Dedifferentiated amniotic fluid mesenchymal stem cell (primary cell): ENCODE results near the gene FIZ1.

Experiments used
- DNase-seq: peaks from one replicate; pipeline ENCODE4 v3.0.0-alpha.2; 2016; ENCODE audit errors: extremely low spot score

The FIZ1 gene

DNA sequence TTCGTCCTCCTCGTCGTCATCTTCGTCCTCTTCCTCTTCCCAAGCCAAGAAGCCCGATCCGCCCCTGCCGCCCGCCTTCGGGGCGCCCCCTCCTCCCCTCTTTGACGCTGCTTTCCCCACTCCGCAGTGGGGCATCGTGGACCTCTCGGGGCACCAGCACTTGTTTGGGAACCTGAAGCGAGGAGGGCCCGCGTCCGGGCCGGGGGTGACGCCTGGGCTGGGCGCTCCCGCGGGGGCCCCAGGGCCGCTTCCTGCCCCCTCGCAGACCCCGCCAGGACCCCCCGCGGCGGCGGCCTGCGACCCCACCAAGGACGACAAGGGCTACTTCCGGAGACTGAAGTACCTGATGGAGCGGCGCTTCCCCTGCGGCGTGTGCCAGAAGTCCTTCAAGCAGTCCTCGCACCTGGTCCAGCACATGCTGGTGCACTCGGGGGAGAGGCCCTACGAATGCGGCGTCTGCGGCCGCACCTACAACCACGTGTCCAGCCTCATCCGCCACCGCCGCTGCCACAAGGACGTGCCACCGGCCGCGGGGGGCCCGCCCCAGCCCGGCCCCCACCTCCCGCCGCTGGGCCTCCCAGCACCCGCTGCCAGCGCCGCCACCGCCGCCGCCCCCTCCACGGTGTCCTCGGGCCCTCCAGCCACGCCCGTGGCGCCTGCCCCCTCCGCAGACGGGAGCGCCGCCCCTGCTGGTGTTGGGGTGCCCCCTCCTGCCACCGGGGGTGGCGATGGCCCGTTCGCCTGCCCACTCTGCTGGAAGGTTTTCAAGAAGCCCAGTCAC lies 14.8 kb upstream of the FIZ1 start:
- DNase-seq: no peak

DNA sequence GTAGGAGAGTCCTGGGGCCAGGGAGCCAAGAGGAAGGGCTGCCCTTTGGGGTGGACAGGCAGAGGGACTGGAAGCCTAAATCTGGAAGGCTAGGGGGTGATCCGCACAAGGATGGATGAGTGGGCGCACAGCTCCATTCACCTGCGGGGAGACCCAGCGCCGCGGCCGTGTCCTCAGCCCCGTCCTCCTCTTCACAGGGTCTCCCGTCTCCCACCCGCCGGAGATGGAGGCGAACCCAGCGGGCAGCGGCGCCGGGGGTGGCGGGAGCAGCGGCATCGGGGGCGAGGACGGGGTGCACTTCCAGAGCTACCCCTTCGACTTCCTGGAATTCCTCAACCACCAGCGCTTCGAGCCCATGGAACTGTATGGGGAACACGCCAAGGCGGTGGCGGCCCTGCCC lies 14.1 kb upstream of the FIZ1 start:
- no peak for DNase-seq

DNA sequence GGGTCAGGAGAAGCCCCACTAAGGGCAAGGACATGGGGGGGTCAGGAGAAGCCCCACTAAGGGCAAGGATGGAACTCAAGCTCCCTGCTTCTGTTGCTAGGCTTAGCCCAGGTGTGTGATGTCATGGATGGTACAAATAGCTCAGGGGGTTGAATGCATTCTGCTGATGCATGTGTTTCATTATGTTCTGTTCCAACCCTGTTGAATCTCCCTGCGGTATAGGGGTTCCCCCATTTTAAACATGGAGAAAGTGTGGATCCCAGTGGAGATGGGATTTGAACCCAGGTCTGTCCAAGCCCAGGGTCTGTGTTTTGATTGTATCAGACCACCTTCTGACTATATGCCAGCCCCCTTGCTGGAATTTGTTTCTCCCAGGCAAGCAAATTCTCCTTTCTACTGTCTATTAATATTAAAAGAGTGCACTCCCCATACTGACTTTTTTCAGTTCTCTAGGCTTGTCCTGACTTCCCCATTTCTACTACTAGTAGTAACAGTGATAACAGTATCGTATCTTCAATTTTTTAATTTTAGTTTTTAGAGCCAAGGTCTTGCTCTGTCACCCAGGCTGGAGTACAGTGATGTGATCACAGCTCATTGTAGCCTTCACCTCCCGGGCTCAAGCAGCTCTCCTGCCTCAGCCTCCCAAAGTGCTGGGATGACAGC lies 12.8 kb upstream of the FIZ1 start:
- DNase-seq: no peak

DNA sequence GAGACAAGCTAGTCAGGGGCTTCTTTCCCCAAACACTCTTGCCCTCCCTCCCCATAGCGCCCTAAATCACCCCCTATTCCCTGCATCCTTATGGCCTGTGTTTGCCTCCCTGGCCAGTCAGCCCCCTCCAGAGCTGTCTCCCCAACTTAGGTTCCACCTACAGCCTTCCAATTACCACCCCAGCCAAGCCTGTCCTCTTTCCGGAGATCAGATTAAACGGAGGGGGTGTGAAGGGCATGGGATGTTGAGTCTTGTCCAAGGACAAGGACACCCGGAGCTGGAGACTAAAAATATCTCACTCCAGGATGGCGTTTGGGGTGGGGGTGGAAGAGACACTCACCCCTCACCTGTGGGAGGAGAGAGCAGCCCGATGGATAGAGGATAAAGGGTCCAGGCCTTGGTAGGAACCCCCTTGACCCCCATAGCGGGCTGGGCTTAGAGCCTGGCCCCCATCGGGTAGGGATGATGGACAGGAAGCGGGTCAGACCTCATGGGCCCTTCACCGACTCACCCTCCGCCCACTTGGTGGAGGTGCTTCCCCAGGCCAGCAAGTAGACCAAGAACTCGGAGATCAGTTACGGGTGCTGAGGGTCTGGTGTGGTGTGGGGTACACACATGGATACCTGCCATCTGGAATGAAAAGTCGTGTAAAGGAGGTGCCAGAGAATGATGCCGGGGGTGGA lies 12.1 kb upstream of the FIZ1 start:
- no peak for DNase-seq

DNA sequence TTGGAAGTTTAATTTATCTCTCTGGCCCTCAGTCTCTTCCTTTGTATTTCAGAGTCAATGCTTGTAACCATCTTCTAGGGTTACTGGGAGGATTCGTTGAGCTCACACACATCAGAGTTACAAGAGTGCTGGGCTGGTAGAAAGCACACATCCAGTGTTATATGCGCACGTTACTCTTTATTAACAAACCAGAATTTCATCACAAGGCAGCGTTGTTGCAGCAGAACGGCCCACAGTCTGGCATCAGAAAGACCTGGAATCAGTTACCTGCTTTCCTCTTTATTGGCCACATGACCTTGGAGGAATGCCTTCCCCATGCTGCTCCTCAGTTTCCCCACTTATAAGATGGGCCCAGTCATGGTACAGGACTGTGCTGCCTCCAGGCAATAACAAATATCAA lies 10.0 kb upstream of the FIZ1 start:
- DNase-seq: no peak

DNA sequence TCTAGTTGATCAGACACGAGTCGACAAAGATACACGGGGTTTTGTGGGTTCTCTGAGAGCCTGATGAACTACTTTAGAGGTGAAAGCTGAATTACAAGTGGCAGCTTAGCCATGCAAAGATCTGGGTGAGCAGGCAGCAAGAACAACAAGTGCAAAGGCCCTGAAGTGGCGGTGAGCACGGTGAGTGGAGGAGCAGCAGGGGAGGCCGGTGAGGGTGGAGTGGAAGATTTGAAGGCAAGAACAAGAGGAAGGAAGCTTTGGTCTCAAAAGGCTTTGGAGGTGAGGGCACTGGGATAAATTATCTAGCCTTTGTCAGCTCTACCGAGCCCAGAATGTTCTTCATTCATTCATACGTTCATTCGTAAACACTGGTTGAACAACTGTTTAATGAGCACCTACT lies 7.5 kb upstream of the FIZ1 start:
- no peak for DNase-seq

DNA sequence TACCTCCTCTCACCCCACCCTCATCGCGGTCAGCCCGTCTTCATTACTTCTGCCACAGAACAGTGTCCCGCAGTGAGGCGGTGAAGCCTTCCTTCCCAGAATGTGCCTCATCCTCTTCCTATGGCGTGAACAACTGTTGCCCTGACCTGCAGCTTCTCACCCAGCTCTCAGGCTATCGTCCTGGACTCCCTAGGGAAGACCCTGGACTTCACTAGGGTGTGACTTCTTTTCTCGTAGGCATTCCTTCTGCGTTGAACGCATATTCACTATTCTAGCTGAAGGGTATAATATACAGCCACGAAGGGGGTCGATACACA lies 7.1 kb upstream of the FIZ1 start:
- no peak for DNase-seq

DNA sequence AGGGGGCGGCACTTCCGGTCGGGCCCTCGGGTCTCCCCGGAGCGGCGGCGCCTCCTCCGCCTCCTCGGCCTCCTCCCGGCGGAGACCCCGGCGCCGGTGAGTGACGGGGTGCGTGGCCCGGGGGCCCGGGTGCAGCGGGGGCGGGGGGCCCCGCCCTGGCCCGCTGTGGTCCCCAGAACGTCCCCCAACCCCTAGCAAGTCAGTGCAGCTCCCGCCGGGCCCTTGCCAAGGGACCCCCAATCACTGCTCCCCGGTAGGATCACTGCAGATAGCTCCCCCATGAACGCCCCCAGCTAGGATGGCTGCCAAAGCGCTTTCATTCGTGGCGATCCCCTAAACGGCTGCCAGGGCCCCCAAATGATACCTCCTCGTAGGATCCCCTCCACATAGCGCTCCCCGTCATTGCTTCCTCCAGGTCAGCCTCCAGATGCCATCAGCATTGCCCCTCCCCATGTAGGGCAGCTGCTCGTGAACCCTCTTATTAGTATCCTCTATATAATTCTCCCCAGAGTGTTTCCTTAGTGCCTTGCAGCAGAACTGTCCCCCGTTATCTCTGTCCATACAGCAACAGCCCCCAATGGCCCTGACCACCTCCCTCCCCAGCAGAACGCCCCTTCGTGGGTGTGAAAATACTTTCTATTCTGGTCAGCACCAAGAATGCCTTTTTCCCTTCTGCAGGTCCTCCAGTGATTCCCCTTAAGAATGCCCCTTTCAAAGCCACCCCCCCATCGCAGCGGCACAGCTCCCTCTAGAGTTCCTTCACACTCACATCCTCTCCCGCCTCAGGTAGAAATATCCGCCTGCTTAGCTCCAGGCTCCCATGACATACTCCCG lies 6.5 kb upstream of the FIZ1 start, which contains the start of gene ZNF865:
Gene ZNF865 (plus strand): TSS at position 11 of the 834 bp plus-strand sequence. CDS start 7,972 bp downstream, outside the sequence.
- peak; percentile 85 for DNase-seq

DNA sequence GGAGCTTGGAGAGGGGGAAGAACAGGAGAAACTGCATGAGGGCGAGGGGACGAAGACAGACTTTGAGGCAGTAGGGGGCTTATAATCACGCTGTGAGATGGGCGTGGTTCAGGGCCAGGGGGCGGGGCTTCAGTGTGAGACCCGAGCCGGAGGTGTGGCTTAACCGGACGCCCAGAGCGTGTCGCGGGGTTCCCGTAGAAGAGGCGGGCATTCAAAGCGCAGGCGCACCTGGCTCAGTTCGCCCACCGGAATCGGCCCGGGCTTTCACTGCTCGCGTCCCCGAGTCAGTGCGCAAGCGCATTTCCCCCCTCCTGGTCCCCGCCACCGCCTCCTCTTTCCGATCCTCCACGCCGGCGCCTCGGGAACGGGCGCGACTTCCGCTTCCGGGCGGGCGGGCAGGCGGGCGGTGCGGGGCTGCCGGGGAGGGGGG lies 5.9 kb upstream of the FIZ1 start:
- peak; percentile 95 for DNase-seq

DNA sequence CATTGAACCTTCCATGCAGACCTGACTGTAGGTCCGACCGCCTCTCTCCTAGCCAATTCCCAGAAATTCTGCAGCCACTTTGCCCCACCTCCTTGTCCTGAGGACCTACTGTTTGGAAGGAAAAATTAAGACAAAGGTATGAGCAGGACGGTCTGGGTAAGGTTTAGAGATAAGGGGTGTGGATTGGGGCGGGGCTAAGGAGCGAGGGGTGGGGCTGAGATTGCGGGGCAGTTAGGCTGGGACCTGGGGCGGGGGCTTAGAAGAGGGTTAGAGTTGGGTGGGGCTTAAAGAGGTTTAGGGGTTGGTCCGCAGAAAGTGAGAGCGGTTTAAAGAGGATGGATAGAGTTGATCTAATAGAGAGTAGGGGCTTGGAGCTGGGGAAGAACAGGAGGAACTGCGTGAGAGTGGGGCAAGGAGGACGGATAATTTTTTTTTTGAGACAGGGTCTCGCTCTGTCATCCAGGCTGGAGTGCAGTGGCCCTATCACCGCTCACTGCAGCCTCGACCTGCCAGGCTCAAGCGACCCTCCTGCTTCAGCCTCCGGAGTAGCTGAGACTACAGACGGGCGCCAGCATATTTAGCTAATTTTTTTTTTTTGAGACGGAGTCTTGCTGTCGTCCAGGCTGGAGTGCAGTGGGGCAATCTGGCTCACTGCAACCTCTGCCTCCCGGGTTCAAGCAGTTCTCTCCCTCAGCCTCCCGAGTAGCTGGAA lies 4.4 kb upstream of the FIZ1 start:
- DNase-seq: no peak

DNA sequence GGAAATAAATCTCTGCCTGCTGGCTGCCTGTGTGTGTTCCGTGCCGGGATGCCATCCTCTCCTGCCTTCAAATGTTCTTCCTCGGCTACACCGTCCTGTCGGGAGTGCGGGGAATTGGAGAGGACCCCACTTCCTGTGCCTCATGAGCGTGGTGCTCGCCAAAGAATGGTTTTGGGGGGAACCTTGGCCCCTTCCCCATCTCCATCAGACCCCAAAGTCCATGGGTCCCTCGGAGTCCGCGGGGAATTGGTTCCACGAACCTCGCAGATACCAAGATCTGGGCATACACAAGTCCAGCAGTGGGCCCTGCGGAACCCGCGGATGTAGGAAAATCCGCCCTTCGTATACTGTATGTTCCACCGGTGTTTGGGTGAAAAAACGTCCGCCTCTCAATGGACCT lies 3.8 kb upstream of the FIZ1 start:
- DNase-seq: no peak

DNA sequence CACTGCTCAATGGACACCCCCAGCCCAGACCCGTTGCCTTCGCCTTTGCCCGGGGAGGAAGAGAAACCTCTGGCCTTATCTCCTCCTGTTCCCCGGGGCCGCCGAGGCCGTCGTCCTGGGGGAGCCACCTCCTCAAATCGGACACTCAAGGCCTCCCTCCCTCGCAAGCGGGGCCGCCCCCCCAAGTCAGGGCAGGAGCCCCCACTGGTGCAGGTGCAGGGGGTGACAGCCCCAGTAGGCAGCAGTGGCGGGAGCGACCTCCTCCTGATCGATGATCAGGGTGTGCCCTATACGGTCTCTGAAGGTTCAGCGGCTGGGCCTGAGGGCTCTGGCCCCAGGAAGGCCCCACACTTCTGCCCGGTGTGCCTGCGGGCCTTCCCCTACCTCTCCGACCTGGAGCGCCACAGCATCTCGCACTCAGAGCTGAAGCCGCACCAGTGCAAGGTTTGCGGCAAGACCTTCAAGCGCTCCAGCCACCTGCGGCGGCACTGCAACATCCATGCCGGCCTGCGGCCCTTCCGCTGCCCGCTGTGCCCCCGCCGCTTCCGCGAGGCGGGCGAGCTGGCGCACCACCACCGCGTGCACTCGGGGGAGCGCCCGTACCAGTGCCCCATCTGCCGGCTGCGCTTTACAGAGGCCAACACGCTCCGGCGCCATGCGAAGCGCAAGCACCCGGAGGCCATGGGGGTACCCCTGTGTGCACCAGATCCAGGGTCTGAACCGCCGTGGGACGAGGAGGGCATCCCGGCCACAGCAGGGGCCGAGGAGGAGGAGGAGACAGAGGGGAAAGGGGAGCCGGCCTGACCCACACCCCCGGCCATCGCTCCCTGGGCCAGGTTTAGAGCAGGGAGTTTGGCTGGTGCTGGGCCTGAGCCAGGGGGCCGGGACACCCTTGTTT lies 3.0 kb upstream of the FIZ1 start:
- DNase-seq: no peak

DNA sequence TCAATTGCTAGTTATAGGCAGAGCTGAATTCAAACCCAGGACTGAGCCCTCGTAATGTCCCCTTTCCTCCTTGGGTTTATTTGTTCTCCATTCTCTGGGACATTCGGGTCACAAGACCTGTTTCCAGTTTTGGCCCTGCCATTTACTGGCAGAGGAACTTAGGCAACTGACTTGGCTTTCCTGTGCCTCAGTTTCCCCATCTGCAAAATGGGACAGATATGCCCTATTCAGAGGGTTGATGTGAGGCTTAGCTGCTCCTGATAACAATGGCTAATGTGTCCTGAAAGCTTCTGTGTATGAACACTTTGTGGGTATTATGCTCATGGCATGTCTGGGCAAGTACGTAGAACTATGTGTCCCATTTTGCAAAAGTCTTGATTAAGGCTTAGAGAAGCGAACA lies 1.8 kb upstream of the FIZ1 start:
- no peak for DNase-seq

DNA sequence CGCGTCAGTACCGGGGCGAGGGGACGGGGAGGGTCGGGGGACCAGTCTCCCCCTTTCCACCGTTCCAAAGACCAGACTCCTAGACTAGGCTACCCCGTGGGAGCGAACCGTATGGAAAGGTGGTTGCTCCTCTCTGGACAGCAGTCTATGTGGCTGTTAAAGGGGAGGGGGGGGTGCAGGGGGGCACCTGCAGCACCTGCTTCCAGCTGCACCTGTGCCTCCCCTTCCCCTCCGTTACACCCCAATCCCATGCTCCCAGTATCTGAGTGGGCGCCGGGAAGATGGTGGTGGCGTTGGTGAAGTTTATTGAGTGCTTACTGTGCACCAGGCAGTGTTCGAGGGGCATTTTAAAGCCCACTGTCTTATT lies 1.3 kb upstream of the FIZ1 start:
- DNase-seq: no peak

DNA sequence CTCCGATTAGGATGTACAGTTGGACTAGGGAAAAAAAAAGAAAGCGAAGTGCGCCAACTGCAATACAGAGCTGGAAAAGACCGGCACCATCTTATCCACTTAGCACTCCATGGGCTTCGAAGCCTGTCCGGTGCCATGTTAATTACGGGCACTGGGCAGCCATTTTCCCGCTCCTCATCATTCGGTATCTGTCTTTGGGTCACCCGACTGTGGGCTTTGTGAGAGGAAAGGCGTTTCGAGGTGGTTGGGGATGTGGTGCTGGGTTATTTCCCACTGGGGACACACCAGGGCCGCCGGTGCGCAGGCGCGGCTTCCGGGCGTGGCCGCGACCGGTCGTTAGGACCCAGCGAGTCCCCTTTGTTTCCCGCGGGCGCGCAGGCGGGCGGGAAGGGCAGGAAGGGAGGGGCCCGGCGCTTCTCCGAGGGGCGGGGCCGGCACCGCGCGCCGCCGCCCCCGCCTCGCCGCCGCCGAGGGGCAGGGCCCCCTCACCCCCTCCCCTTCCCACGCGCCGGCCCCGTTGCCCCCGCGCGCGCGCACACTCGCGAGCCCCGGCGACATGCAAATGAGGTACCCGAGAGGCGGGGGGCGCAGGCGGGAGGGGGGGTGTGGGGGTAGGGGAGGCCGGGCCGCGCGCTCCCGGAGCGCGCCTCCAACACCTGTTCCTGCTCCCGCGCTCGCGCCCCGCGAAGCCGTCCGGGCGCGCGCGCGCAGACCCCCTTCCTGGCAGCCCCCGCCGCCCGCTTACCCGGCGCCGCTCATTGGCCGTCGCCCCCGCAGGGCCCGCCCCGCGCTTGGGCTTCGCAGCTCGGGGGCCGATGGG lies 735 bp upstream of the FIZ1 start, which contains the start of gene ZNF524:
Gene ZNF524 (plus strand): TSS at position 447 of the 820 bp plus-strand sequence. CDS start 1,825 bp downstream, outside the sequence.
- peak; percentile 73 for DNase-seq

DNA sequence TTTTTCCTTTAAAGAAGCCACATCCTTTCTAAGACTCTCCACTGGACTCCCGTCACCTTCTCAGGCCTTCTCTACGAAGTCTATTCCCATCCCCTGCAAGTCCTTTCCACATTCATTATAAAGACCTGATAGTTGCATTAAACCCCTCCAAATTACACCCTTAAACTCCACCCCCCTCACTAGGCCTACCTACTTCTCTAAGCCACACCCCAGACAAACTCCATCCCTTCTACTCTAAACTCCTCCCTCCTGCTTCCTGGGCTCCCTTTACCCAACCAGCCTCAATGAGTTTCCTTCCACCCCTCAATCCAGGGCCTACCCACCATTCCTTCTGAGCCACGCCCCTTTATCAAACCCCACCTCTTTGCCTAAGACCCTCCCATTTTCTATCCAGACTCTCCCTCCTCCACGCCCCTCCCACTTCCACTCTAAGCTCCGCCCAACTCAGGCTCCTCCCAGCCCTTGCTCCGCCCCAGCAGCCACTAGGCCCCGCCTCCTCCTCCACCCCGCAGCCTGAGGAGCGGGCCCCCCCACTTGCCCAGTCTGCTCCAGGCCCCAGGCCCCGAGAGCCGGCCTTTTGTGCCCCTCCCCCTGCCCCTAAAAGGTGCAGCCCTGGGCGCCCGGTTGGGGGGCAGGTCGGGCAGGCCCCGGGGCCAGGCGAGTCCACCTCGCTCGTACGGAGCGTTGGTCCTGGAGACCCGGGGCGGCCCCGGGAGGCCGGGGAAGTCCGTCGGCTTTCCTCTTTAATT lies 424 bp downstream of the FIZ1 start:
- peak; percentile 91 for DNase-seq

DNA sequence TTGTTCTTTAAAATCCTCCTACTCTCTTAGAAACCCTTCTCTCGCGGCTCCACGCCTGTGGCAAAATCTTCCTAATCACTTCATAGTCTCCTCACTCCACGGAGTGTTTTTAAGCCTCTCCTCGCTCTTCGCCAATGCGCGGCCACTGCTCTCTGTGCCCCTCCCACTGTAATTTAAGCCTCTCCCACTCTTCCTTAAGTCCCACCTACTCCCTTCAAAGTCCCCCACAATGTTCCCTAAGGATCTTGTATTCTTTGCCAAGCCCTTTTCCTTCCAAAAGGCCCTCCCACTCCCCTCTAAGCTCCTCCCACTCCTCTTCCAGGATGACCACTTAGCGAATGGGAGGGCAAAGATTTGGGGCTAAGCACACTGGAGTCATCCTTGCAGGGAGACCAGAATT lies 1.3 kb downstream of the FIZ1 start:
- no peak for DNase-seq

DNA sequence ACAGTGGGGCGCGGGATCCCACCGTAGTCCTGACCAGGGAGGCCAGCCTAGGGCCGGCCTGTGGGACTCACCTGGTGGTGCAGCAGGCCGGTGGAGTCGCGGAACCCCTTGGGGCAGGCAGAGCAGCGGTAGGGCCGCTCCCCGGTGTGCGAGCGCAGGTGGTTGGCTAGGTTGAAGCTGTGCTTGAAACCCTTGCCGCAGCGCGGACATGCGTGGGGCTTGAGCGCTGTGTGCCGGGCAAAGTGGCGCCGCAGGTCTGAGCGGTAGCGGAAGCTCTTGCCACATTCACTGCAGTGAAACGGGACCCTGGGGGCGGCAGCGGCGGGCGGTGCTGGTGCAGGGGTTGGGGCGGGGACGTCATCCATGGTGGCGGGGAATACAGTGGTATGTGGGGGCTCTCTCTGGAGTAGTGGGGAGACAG lies 1.8 kb downstream of the FIZ1 start:
- no peak for DNase-seq

DNA sequence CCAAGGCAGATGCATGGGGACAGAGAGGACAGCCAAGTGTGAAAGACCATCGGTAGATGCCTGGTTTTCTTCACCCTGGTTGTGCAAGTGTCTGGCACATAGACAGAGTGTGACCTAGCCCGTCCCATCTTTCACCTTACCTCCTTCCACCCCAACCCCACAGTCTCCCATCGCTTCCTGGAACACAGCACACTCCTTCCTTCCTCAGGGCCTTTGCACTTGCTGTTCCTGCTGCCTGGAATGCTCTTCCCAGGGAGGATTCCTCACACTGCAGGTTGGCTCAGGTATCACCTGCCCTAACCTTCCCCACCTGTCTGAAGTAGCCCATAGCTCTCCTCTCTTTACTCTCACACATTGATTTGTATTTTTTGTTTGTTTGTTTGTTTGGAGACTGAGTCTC lies 3.0 kb downstream of the FIZ1 start:
- DNase-seq: no peak
